Stimulated activated CD4-positive, alpha-beta T cell treated with anti-CD3 and anti-CD28 coated beads, Interleukin-4, amount 100 ng/mL, for 48 hours (primary cell): ENCODE results near the gene STK35.

Experiments used
- DNase-seq, 2 donors: peaks; one replicate each; pipeline ENCODE4 v3.0.0-alpha.2; 2020; ENCODE audit warnings: low read depth in 2 of 2

Gene STK35

DNA sequence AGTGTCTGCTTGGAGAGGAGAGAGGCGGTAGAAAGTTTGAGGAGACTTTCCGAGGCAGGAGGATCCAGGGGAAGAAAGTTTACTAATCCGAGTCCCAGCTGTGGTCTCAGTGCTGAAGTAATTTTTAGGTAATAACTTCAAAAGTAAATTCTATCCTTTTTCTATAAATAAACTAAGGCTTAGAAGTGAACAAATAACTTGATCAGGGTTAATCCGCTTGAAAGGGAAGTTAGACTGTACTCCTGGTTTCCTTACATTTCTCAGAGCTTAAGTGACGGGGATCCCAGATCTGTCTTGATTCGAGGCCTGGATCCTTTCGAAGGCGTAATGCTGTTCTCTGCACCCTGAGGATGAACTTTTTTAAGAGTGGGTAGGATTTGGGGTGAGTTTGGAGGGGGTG is 2.6 kb downstream of the STK35 start:
- no peak for DNase-seq

DNA sequence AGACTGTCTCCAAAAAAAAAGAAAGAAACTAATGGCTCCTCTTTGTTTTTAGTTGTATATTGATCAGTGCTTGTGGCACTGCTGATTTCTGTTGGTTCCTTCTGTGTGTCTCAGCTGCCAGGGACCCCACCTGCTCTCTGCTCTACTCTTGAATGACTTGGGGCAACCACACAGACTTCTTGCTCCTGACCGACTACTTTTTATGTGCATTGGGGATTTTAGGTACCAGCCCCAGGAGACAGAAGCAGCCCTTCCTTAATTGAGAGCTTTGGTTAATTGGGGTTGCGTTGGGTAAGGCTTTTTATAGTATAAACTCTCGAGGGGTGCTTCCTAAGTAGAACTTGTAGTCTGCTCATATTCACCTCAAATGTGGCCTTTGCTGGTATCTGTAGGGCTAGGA is 6.9 kb downstream of the STK35 start:
- no peak for DNase-seq

DNA sequence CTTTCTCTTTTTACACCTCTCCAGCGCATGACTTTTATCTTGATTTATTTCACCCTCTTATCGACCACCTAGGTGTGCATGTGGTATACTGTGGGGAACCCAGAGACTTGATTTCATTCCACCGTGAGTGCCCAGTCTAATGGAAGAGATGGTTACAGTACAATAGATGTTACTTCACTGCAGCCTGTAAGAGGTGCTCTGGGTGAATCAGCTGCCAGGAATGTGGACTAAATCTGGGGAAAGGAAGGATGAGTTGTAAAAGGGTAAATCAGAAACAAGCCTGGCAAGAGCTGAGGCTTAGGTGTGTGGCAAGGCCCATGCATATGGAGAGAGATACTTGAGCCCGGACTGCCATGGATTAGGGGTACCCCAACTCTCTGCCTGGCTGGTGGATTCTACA is 7.4 kb downstream of the STK35 start:
- no peak for DNase-seq

DNA sequence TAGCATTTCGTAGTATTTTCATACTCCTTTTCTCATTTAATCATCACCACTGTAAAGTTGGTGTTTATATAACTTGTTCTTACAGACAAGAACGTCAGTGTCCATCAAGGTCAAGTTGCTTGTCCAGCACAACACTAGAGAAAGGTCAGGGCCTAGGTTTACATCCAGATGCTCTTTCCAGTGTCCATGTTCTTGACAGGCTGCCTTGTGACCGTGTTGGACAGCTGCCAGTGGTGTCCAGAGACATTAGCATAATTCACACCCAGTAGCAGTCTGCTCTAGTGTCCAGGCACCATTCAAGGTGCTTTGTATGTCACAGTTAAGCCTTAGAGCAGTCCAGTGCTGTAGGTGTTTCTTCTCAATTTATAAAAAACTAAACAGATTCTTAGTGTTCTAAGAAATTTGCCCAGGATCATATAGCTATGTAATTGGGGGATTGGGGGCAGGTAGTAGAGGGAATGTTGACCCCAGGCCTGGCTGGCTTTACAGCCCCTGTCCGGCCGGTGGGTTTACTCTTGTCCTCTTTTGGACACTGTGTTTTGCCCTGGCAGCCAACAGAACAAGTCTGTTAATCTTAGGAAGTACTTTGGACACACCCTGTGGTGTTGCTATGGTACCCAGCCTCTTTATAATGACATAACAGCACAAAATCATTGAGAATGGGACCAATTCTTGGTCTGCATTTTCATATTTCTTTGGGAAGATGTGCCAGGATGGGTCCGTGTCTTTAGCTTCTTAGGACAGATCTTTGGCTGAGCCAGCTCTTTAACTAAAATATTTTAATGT is 8.0 kb downstream of the STK35 start:
- no peak for DNase-seq

DNA sequence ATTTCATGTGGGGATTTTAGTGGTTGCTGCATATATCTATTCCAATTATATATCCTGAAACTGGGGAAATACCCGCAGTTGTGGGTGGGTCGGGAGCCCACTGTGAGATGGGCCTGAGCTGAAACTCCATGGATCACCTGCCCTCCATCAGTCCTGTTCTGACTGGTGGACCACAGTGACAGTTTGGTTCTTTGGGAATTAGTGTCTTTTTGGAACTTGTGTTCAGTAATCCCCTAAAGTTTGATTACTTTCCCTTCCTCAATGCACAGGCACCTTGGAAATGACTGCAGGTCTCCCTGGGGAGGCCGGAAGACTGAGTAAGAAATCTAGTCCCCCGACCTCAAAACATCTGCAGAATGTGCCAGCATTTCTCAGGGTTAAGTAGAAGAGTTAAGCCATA is 11.3 kb downstream of the STK35 start:
- no peak for DNase-seq

DNA sequence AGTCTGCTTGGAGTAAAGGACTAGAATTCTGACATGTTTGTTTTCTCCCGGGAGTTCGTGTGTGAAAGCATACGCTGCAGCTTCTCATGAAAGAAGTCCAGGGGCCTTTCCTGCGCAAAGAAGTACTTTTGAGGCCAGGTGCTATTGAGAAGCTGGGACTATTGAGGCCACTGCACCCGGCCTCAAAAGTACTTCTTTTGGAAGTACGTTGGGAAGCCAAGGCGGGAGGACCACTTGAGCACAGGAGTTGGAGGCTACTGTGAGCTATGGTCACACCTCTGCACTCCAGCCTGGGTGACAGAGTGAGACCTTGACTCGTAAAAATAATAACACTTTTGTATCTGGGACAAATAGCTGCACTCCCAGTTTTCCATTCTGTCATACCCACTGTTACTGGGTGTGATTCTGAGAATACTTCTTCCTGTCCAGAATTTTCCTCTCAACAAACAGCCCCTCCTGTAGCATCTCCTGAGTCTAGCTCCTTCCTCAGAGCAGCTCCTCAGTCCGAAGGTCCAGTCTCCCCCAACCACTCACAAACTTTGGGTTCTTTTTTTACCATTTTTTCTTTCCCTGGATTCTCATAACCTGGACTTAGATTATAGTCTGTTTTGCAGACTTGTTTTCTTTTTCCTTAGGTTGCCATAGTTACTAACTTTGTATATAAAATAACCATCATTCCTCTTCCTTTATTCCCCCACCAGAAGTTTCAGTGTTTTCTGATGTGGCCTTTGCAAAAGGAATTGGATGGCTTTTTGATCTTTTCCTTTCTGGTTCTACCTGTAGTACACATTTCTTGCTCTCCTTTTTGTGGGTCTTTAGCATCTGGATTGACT is 12.7 kb downstream of the STK35 start:
- DNase-seq: no peak

DNA sequence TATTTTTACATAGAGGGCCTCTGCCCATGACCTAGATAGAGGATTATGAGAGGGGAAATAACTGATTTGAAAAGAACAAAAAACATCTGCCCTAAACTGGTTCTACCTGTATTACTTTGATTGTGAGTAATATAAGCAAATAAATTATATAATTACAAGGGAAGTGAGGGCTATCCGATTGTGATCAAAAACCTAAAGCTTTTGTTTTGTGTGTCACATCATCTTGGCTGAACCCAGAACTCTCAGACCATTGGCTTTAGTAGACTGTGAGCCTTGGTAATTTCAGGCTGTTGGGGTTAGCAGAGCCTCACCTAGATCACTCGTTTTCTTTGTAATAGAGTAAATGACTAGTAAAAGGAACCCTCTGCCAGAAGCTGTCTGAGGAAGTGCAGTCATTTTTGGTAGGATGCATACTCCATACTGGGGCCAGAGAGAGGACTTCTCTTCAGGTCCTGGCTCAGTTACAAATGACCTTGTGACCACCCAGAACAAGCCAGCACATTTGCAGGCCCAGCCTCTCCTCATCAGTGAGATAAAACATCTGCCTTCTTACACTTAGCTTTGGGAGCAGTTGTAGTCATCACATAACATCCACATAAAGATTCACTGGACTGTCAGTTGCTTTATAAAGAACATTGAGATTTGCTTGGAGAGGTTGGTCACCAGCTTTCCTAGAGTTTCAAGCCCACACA is 13.5 kb downstream of the STK35 start:
- DNase-seq: no peak

DNA sequence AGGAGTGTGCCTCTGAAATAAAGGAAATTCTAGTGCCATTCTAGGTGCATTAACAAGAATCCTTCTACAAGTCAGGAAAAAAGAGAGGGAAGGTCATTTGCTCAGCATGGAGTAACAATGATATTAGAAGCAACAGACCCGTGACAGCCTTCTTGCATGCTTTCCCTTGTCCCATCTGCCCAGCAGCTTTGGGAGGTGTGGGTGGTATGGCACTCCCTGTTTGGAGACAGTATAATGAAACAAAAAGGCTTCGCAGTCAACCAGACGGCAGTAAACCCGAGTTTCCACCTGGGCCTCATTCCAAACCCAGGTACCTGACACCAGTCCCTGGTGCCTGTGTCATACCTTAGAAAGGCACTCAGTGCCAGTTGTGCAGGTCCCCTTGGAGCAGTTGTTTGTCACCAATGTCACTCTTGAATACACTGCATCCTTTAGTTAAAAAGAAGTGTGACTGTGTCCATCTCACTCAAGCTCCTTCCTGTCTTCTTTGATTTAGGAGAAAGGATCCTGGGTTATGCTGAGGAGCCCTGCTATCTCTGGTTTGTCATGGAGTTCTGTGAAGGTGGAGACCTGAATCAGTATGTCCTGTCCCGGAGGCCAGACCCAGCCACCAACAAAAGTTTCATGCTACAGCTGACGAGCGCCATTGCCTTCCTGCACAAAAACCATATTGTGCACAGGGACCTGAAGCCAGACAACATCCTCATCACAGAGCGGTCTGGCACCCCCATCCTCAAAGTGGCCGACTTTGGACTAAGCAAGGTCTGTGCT is 14.7 kb downstream of the STK35 start:
- DNase-seq: no peak

DNA sequence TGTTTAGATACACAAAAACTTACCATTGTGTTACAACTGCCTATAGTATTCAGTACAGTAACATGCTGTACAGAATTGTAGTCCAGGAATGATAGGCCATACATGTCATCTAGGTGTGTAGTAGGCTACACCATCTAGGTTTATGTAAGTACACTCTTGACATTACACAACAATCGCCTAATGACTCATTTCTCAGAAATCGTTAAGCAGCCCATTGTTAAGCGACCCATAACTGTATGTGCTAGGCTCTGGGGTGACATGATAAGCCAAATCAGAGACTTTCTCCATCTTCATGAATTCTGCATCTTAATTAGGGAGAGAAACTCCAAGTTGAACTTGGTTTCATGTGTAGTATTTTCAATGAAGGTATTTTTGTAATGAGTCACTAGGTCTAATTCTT is 17.2 kb downstream of the STK35 start:
- DNase-seq: no peak

DNA sequence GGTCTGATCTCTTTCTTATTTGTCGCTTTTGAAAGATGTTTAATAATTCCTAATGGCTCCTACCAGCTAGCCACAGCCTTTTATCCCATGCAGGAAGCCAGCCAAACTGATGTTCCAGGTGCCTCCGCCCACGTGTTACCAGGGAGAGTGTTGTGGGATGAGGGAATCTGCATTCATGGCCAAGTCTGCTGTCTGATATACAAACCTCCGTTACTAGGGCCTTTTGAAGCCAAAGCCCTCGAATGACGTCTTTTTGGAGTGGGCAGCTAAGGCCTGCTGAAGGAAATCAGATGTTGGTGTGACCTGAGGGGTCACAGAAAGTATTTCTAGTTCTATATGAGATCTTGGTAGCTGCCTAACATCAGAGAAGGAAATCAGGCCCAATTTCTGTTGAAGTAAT is 21.3 kb downstream of the STK35 start:
- no peak for DNase-seq

DNA sequence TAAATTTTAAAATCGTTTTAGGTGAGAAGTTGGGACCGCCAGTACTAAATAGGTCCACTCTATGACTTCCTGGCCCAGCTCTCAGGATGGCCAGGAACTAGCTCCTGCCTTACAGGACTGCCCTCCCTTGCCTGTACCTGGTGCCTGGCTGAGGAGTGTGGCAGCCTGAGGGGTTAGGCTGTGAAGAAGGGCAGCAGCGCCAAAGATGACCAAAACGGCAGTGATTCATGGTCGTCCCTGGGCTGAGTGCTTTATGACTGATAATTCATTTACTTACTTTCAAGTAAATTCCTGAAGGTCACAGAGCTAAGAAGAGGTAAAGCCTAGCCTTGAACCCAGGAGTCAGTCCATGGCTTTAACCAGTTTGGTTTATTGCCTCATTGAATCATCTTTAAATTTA is 22.1 kb downstream of the STK35 start:
- DNase-seq: no peak

DNA sequence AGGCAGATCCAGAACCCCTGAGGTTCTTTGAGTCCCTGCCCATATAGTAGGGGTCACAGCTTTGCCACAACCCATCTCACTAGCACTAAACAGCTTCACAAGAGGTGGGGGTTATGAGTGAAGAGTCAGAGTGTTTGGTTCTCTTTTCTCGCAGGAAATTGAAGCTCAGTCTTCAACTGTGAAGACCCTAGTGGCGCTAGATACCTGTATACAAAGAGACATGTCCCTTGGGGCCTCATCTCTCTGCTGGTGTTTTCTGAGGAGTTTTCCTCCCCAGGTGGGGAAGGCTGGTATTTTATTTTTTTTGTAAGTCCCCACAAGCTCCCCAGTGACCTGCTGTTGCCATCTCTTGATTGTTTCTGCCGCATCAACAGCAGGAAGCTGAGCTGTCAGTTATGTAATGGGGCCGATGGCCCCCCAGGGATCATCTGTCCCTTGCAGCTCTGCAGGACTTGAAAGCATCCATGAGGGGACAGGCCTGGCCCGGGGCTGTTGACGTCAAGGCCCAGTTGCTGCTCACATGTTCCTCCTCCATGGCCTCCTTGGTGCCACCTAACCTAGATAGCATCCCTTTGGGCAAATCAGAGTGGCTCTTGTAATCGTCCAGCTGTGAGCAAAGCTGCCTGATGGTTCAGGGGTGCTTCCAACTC is 23.1 kb downstream of the STK35 start:
- no peak for DNase-seq

DNA sequence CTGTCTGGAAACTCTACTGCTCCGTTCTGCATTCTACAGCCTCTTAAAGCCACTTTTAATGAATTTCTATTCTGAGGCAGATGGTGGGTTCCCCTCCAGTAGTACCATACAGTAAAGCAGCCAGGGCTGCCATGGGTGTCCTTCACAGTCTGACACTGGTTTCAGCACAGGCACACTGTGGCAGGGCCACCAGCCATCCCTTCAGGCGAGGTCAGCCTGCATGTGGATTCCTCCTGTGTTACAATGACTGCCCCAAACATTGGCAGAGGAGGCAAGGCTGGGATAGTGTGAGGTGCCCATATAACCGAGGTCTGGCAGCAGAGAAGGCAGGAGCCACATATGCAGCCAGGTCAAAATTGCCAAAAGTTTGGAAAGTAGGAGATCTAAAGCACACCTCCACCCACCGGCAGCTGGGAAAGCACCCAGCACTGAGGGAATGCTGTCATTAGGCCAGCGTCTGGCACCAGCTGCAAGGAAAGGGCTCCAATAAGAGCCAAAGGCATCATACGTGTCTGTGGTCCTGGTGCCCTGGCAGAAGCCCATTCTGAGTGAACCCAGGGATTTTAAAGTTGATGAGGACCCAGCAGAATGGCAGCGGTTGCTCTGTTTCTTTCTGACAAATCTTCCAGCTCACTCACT is 24.0 kb downstream of the STK35 start:
- DNase-seq: no peak

DNA sequence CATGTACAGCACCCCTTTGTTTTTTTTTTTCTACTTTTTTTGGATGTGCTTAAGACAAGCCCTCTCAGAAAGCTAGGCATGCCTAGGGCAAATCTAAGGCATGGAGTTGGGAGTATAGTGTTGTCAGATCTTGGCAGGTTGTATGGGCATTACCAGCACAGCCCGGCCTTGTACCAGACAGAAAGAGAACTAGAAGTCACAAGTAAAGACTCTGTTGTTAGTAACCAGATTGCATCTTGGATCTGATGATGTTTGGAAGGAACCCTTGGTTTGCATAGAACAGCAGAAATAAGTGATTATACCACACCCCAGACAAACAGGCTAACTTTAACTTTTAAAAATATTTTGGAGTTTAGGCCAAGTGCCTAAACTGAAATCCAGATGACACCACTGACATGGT is 25.6 kb downstream of the STK35 start:
- no peak for DNase-seq

DNA sequence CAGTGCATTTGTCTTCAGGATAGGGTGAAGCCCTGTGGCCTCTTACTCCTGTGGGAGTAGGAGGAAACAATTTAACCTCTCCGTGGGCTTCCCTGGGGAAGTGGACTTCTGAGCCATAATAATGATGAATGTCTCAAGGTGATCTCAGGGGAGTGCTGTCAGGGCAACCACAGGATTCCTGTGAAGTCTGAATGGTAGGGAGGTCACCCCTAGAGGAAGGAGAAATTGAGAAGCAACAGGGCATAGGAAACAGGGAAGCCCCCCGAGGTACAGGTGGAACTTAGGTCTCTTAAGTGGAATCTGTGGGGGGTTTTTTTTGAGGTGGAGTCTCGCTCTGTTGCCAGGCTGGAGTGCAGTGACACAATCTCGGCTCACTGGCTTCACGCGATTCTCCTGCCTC is 26.9 kb downstream of the STK35 start:
- no peak for DNase-seq

DNA sequence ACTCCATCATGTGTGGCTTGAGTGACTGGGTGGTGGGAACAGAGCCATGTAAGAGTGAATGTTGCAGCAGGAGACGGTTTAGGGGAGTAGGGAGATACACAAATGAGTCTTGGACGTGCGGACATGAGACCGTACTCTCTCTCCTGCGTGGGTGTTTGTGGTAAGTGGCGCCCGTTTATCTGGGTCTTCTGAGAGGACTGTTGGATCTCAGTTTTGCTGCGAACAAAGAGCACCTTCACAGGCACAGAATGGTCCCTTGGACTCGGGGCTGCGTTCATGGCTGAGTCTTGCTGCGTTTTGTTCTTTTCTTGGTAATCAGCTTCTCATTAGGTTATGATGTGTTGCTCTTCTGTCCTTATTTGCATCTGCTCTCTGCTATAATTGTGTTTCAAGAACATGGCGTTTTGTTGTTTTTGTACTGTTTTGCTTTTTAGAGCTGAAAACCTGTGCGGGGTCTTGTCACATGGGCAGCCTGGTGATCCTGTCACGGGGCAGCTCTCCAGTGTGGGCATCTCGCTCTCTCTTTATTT is 28.5 kb downstream of the STK35 start:
- DNase-seq: no peak

DNA sequence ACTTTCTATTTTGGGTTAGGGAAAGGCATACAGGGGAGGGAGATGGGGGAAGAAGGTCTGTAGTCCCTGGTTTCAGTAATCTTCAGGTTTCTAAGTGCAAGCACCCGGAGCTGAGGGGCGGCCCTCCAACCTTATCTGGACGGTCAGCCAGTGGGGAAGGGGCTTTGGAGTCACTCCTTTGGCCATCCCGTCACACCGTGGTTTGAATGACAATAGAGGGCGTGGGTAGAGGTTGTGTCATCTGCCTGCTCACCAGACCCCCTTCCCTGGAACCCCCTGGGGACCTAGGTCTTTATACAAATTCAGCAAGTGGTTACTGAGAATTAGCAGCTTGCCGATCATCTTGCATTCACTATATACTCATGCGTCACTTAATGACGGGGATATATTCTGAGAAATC is 29.1 kb downstream of the STK35 start:
- DNase-seq: no peak

DNA sequence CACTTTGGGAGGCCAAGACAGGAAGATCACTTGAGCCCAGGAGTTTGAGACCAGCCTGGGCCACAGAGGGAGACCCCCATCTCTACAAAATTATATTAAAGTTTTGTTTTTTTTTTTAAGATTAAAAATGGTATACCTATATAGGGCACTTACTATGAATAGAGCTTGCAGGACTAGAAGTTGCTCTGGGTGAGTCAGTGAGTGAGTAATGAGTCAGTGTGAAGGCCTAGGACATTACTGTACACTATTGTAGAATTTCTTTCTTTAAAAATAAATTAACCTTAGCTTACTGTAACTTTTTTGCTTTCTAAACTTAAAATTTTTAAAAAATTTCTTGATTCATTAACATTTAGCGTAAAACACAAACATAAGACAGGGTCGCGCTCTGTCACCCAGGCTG is 29.7 kb downstream of the STK35 start:
- no peak for DNase-seq

DNA sequence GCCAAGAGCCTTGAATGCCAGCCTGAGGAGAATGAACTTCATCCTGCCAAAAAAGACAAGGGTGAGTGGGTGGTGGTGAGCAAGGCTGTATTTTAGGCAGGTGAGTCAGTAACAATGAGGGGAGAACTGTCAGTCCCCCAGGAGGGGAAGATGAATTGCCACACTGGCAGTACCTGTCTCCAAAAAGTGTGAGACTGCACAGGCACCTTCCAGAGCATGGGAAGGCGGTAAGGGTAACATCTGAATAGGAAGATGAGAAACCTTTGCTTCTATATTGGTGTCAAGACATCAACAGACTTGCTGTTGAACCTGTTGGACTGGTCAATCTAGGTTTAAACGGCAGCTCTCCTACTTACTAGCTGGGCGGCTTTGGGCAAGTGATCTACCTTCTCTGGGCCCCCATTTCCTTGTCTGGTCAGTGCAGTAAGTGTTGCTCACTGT is 30.9 kb downstream of the STK35 start:
- no peak for DNase-seq

DNA sequence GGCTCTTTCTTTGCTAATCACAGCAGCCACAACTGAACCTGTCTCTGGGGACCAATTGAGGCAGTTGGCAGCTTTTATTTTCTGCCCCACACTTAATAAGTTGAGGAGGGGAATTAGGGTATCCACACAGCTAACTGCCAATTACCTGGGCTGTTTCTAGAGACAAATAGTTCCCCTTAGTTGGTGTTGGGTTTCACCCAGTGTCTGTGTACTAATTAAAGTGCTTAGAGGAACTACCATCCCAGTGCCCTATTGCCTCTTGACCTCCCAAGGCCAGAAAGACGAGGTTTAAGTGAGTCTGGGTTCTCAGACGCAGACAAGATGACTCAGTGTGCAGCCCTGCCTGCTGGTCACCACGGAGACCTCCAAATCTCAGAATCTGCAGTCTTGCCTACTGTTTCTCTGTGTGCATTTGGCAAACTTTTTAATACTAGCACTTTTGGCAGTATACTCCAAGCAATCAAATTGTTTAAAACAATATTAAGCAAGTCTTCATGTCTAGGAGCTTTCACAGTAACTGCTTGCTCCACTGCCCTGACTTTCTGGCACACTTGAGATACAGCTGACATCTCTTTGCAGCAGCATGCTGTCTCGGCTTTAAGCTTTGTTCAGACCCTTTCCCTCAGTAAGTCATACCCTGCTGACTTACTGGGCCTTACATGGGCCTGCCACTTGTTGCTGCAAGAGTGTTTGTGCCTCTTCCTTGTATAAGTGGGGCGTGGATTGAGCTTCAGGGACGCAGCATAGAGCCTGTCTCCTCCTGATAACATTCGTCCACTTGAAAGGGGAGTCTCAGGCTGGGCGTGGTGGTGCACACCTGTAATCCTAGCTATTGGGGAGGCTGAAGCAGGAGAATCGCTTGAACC is 31.9 kb downstream of the STK35 start:
- DNase-seq: no peak
